ENCODE results near the gene RIN1. TPM values are rescaled to one million over a fixed set of nuclear protein-coding genes. Genes with fewer than 3 reads are reported as not detected.

RIN1 gene
- total RNA-seq = 1 to 10 TPM; 3.6 to 4.3 TPM

GRCh38 chr11:66336234-66337102 is at the start of gene RIN1:
TSS of gene RIN1 (minus strand) at chr11:66336434. CDS start at chr11:66336402, 32 bp downstream.

GRCh38 chr11:66371627-66372415 is 35.6 kb upstream of the RIN1 start, which contains the start of gene SLC29A2:
TSS of gene SLC29A2 (minus strand) at chr11:66371760. CDS start at chr11:66371591, 169 bp downstream.

GRCh38 chr11:66347425-66348276 is 11.4 kb upstream of the RIN1 start, which contains the start of gene B4GAT1:
TSS of gene B4GAT1 (minus strand) at chr11:66347629. CDS start at chr11:66347545, 84 bp downstream.

GRCh38 chr11:66344550-66345315 is 8.5 kb upstream of the RIN1 start, which contains the start of gene BRMS1:
TSS of gene BRMS1 (minus strand) at chr11:66345104. CDS start at chr11:66342234, 2,870 bp downstream.

GRCh38 chr11:66316849-66317251 is 19.4 kb downstream of the RIN1 start, which contains the start of gene CD248:
TSS of gene CD248 (minus strand) at chr11:66317044. CDS start at chr11:66317027, 17 bp downstream.

GRCh38 chr11:66291706-66292542 is 44.3 kb downstream of the RIN1 start, which contains the start of gene TMEM151A:
TSS of gene TMEM151A (plus strand) at chr11:66291894. CDS start at chr11:66292014, 120 bp downstream.

GRCh38 chr11:66288671-66289547 is 47.3 kb downstream of the RIN1 start, which contains the start of gene YIF1A:
TSS of gene YIF1A (minus strand) at chr11:66289143. CDS start at chr11:66288985, 158 bp downstream.

Other genes with a start within 250 kb of the RIN1 start
- 10 to 100 TPM; 30.9 to 39.3 TPM for gene KLC2, start 78.7 kb downstream of the RIN1 start, total RNA-seq
- 100 to 1,000 TPM; 124 TPM for gene RAB1B, start 67.8 kb downstream of the RIN1 start, total RNA-seq
- 1 to 10 TPM; 2.6 TPM for gene CNIH2, start 58.3 kb downstream of the RIN1 start, total RNA-seq
- 10 to 100 TPM; 42.0 to 45.3 TPM for gene YIF1A, start 47.3 kb downstream of the RIN1 start, total RNA-seq
- not detected for gene TMEM151A, start 44.5 kb downstream of the RIN1 start, total RNA-seq
- 1 to 10 TPM; 9.0 to 9.1 TPM for gene CD248, start 19.4 kb downstream of the RIN1 start, total RNA-seq
- gene BRMS1, start 8.7 kb upstream of the RIN1 start, total RNA-seq = 10 to 100 TPM; 42.9 to 48.0 TPM
- 1 to 10 TPM; 9.4 to 9.8 TPM for gene B4GAT1, start 11.2 kb upstream of the RIN1 start, total RNA-seq
- gene SLC29A2, start 35.3 kb upstream of the RIN1 start, total RNA-seq = 10 to 100 TPM; 16.0 to 16.2 TPM
- gene NPAS4, start 84.6 kb upstream of the RIN1 start, total RNA-seq = under 1 TPM in 1 of 2 experiments, not detected in 1; 0.05 TPM
- gene MRPL11, start 102.4 kb upstream of the RIN1 start, total RNA-seq = 10 to 100 TPM; 53.0 to 57.4 TPM
- gene PELI3, start 130.5 kb upstream of the RIN1 start, total RNA-seq = 1 to 10 TPM; 7.5 to 9.5 TPM
- 10 to 100 TPM; 61.8 to 62.5 TPM for gene DPP3, start 144.0 kb upstream of the RIN1 start, total RNA-seq
- gene BBS1, start 174.2 kb upstream of the RIN1 start, total RNA-seq = 10 to 100 TPM; 14.8 to 16.2 TPM
- 10 to 100 TPM; 17.0 to 18.0 TPM for gene ZDHHC24, start 209.6 kb upstream of the RIN1 start, total RNA-seq
- under 1 TPM in 1 of 2 experiments, not detected in 1; 0.05 TPM for gene ACTN3, start 210.5 kb upstream of the RIN1 start, total RNA-seq
- 1 to 10 TPM; 4.4 to 4.5 TPM for gene CTSF, start 232.2 kb upstream of the RIN1 start, total RNA-seq

All from activated naive CD4-positive, alpha-beta T cell treated with anti-CD3 and anti-CD28 coated beads, Interleukin-2, amount 10 ng/mL, durations not matched to agents 5 hours and 36 hours (primary cell).